GM19099 (cell line): ENCODE data around the gene TSPAN8.

Source experiments
- POLR2A ChIP-seq: IDR thresholded peaks from 3 replicates; pipeline ENCODE4 v1.6.1; 2011; ENCODE audit warnings: low read depth; ENCODE audit not compliant: insufficient read length; ENCODE audit errors: extremely low read depth

Gene TSPAN8

GRCh38 chr12:71142016-71142415 is 15.8 kb downstream of the TSPAN8 start:
- no peak for TF ChIP-seq POLR2A

- TF ChIP-seq POLR2A = no peak
Measured at GRCh38 chr12:71141378-71141926, 16.3 kb downstream of the TSPAN8 start.

GRCh38 chr12:71139153-71139735 is 18.6 kb downstream of the TSPAN8 start:
- no peak for TF ChIP-seq POLR2A

GRCh38 chr12:71138011-71138410 is 19.8 kb downstream of the TSPAN8 start:
- no peak for TF ChIP-seq POLR2A

- no peak for TF ChIP-seq POLR2A
Measured at GRCh38 chr12:71135812-71136176, 22.0 kb downstream of the TSPAN8 start.

GRCh38 chr12:71135077-71135811 is 22.6 kb downstream of the TSPAN8 start:
- no peak for TF ChIP-seq POLR2A

GRCh38 chr12:71134405-71134804 is 23.4 kb downstream of the TSPAN8 start:
- TF ChIP-seq POLR2A = no peak

GRCh38 chr12:71130521-71131069 is 27.2 kb downstream of the TSPAN8 start:
- no peak for TF ChIP-seq POLR2A

GRCh38 chr12:71129364-71129763 is 28.4 kb downstream of the TSPAN8 start:
- no peak for TF ChIP-seq POLR2A

GRCh38 chr12:71128191-71128788 is 29.5 kb downstream of the TSPAN8 start:
- TF ChIP-seq POLR2A = no peak

GRCh38 chr12:71125949-71126348 is 31.9 kb downstream of the TSPAN8 start:
- TF ChIP-seq POLR2A = no peak

GRCh38 chr12:71125515-71125914 is 32.3 kb downstream of the TSPAN8 start:
- no peak for TF ChIP-seq POLR2A

- TF ChIP-seq POLR2A = no peak
Measured at GRCh38 chr12:71124835-71125460, 32.9 kb downstream of the TSPAN8 start.

GRCh38 chr12:71109834-71110233 is 48.0 kb downstream of the TSPAN8 start:
- no peak for TF ChIP-seq POLR2A

- TF ChIP-seq POLR2A = no peak
Measured at GRCh38 chr12:71108355-71108754, 49.4 kb downstream of the TSPAN8 start.
